Activated CD8-positive, alpha-beta memory T cell treated with anti-CD3 and anti-CD28 coated beads, Interleukin-2, amount 50 U/mL, for 1 hour (primary cell): Measurements from ENCODE around the gene TMEM14C.

Source experiments
- DNase-seq: peaks from one replicate; pipeline ENCODE4 v3.0.0-alpha.2; 2020; ENCODE audit errors: extremely low read depth

The TMEM14C gene

DNA sequence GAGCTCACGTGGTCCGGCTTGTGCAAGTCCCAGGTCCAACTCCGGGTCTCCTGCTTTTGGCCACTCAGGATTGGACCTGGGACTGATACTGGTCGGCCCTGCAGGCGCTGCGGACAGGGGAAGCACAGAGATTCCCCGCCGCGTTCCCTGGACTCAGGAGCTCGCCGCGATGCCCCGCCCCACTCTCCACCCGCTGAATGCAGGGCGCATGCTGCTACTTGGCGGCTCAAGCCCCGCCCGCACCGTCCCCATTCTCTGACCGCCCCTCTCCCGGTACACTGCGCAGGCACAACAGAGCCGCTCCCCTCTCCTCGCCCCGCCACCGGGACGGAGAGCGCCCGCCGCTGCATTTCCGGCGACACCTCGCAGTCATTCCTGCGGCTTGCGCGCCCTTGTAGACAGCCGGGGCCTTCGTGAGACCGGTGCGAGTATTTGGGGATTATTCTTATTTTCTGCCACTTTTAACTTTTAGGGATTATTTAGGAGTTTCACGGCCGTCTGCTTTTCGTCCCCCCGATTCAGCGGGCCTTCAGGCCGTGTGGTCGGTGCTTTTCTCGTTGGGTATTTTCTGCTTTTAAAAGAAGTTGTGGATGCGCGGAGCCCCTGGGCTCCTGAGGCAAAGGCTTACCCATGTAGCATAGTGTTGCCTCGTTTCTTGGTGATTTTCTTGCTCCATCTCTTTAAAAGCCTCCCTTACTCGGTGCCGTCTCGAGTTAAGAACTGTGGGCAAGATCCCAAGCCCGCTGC is at the start of gene TMEM14C:
Gene TMEM14C (plus strand): TSS at position 251 of the 747 bp plus-strand sequence. CDS start 1,544 bp downstream, outside the sequence.
- peak; percentile 43 for DNase-seq

DNA sequence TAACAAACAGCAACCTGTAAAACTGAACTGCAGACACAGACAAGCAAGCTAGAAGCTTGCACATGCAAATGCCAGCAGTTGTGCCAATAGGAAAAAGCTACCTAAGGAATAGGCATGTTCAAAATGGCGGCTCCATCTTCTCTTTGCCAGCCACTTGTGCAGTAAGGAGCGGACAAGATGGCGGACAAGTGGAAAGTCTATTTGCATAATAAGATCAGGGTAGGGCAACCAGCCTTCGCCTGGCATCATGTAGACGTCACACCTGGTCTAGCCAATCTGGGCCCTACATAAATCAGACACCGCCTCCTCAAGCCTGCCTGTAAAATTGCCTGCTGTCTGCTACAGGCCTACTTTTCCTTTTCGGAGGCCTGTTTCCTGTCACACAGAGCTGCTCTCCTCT is 46.5 kb upstream of the TMEM14C start:
- DNase-seq, result no peak

DNA sequence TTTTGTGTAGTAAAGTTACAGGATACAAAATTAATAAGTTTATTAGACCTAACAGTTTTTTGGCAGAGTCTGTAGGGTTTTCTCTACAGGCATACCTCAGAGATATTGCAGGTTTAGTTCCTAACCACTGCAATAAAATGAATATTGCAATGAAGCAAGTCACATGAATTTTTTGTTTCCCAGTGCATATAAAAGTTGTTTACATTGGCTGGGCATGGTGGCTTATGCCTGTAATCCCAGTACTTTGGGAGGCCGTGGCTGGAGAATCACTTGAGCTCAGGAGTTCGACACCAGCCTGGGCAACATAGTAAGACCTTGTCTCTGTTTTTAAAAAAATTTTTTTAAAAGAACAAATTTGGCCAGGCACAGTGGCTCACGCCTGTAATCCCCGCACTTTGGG is 44.4 kb upstream of the TMEM14C start:
- DNase-seq, result no peak

DNA sequence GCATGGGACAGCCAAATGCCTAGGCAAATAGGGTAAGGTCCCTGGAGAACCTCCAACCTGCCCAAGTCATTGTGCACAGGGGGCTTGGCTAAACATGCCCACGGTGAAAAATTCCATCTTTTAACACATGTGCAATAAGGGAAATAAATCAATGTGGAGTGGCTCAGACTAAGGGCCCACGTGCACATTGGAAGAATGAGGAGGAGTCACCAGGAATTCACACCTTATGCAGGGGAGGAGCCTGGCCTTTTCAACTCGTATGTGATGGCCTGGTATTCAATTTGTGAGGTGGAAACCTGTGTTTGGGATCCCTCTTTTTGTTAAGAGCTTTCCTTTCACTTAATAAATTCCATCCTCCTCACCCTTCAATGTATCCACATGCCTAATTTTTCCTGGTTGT is 41.1 kb upstream of the TMEM14C start:
- DNase-seq, result no peak

DNA sequence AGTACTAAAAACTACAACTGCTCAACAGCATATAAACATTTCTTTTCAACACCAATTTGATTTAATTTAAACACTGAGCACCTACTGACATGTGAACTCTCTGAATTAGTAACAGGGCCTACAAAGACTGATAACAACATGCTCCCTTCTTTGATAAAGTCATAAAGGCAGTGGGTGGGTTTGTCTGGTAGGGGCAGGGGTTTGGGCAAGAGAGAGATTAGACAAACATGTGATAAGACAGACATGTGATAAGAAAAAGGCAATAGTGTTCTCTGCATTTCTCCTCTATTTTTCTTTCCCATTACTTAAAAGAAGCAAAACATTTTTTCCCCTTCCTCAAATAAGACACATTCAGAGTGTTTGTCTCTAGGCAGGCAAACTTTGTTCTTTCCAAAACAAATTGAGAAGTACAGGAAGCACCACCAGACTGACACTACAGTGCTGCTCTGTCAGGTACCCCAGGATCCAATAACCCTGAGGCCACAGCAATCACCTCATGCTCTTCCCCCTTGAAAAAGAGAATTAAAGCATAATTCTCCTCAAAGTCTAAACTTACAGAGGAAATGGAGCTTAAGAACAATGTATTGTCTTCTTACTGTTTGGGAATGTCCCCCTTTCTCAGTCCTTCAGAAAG is 40.4 kb upstream of the TMEM14C start:
- no peak for DNase-seq

DNA sequence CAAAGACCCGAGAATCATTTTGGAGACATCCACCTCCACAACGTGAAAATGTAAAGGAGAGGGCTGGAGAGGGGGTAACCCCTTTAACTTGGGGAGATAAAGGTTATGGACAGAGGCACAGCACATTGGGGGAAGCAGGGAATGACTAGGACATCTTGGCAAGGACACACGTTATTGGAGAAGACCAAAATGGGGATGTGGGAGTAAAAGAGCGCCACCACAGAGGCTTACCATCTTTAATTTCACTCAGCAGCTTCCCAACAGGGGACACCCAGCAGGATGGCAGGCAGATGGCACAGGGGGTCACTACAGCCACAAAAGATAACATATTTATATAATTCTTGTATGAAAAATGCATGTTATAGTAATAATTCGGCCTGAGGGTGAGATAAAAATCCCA is 38.3 kb upstream of the TMEM14C start:
- DNase-seq, result no peak

DNA sequence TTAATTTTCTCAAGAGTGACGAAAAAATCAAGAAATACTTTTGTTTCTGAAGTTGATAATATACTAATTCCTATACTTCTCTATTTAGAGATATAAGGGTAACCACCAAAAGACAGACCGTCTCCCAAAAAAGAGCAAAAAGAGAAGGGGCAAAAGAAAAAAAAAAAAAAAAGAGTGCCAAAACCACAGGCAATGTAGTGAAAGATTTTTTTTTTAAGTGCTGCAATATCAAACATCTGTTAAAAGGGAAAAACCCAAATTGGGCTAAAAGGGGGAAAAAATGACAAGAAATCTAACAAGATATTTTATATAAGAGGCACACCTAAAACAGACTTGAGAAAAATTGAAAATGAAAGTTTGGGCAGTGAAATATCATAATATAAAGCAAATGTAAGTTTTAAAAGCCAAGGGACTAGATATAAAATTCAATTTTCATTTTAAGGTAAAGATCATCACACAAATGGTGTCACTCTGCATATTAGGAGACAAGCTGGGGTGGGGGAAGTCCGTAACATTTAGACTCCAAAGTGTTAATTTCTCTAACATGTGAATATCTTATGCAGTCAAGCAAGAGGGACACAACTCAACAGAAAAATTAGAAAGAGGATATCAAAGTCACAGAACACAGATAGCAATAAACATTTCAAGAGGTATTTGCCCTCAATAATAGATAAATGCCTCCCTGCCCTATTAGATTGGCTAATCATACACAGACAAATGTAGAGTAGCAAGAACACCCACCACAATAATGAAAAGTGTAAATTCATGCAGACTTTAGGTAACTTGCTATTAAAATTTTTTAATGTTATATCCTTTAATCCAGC is 37.6 kb upstream of the TMEM14C start:
- no peak for DNase-seq

DNA sequence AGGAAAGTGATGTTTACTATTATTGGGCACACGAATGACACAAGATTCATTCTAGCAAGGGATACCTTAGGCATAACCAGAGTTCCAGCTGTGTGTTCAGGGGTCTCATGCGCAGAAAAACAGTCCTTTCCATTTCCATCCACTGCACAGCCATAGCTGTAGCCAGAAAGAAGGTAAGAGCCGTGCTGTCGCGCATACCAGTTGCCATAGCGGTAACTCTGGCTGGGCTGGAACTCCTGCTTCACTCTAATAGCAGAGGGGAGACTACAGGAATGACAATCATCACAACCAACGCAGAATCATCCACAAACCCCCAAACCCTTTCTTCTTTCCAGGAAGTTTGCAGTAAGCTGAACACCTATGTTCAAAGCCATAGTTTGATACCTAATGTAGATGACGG is 36.0 kb upstream of the TMEM14C start:
- DNase-seq, result no peak

DNA sequence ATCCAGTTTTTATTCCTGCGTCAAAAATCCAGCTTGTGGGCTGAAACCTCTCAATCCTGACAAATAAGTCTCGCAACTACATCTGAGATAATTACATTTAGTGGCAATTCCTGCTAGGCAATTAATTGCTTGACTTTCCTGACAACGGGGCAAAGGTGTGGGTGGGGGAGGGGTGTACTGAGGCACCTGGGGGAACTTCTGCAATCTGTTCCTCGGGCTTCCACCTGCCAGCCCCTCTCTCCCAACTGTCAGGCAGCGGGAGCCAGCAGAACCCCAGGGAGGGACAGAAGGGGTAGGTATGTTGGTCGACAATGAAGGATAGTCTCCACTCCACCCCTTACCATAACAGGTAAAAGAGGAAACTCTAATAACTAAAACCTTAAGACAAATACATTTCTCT is 35.3 kb upstream of the TMEM14C start:
- no peak for DNase-seq

DNA sequence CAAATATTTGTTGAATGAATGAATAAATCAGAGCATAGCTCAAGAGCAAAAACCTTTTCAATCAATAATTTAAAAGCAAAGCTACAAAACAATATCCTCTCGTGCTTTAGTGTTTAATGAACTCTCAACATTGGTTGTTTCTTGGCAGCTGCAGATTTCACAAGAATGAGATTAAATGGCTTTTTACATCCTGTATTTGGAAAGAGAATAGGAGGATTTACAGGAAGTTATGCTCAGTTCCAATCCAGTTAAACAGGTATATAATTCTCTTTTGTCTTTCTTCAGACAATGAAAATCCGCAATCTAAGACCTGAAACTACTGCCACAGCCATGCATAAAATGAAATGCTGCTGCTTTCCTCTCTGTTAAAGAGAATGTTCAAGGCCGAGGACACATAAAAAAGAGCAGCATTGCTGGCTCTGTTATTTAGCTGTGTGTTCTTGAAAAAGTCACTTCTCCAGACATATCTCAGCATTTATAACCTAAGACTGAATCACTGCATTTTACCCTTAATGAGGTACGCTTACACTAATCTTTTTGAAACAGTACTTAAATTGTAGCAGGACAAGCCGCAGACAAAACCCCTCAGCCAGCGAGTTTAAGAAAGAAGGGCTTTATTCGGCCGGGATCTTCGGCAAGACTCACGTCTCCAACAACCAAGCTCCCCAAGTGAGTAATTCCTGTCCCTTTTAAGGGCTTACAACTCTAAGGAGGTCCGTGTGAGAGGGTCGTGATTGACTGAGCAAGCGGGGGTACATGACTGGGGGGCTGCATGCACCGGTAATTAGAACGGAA is 32.0 kb upstream of the TMEM14C start:
- no peak for DNase-seq

DNA sequence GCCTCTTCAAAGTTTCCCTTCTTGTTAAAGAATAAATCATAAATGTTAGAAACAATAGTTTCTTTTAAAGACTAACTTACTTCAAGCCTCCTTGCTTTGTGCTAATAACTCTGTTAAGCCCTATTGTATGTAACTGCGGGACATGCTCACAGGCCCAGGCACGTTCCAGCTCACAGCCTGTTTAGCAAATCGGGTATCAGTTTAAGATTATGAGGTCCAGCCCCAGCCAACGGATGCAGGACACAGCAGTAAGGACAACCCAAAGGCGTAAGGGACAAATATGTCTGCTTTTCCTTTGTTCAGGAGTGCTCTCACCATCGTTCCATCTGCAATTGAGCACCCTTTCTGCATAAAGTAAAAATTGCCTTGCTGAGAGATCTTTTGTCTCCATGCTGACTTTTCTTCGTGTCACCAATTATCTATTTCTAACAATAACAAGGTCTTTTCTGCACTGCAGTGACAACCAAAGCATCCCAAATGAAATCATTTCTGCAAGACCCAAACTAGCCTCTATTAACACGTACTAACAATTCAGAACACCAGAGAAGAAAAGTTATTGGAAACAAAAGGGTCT is 29.8 kb upstream of the TMEM14C start:
- no peak for DNase-seq

DNA sequence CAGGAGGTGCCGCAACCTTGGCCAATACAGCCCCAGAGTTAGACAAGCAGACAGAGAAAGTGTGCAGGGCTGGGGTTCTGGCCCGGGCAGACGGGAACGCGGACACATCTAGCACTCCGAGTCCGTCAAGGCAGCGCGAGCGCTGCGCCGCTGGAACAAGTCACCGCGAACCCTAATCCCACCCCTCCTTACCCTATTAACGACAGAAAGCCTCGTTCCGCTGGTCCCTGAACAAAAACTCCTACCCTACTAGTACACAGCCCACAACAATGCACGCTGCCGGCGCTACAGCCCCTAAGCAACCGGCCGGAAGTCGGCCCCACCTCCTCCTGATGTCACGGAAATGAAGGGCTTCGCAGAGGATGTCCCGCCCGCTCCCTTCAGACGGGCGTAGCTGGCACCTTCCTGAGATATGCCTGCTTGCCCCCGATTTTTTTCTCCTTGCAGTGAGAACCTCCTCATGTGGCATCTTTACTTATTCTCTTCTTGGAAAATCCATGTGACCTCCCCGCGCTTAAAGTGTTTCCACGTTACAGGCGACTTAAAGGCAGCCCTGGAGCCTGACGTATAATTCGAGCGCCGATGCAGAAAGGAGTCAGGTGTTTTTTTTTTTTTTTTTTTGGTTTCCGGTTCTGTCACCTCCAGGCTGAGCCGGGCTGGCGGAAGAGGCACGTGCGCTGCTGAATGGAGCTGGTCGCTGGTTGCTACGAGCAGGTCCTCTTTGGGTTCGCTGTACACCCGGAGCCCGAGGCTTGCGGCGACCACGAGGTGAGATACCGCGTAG is 28.4 kb upstream of the TMEM14C start, which contains the start of the genes C6orf52 and PAK1IP1:
Gene C6orf52 (minus strand): TSS at position 315 of the 784 bp plus-strand sequence. CDS start 7,066 bp downstream, outside the sequence.
Gene PAK1IP1 (plus strand): TSS at position 671 of the 784 bp plus-strand sequence. CDS start 14 bp downstream, at position 685.
- DNase-seq, result peak; percentile 88

DNA sequence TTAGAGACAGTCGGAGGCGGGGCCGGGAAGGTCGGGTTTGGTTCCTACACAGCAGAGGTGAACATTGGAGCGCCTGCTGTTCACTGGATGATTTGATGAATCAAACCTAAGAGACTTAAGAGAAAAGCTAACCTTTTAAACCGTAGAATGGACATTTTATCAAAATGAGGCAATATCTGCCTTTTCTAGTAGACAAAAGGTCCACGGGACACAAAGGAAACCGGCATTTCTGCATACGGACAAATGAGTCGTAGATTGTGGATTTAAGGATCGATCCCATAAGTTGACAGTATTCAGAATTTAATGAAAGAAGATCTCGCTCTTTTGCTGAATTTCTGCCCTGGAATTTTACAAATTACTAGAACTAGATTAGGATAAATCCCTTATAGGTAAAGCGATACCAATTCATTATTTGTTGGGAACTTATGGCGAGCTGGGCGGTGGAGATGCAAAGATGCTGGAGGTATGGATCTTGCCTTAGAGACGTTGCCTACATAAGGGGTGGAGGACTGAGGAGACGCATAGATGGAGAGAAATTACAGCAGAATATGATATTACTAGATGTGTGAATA is 27.7 kb upstream of the TMEM14C start:
- no peak for DNase-seq

DNA sequence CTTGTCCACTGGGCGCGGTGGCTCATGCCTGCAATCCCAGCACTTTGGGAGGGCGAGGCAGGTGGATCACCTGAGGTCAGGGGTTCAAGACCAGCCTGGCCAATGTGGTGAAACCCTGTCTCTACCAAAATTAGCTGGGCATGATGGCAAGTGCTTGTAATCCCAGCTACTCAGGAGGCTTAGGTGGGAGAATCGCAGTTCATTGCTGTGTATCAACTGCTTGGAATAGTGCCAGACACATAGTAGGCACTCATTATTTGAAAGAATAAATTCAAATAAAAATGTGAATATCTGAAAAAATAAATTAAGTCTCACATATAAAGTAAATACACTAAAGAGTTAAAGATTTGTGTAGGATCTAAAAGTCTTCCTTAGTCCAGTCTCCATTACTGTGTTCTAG is 26.2 kb upstream of the TMEM14C start:
- no peak for DNase-seq

DNA sequence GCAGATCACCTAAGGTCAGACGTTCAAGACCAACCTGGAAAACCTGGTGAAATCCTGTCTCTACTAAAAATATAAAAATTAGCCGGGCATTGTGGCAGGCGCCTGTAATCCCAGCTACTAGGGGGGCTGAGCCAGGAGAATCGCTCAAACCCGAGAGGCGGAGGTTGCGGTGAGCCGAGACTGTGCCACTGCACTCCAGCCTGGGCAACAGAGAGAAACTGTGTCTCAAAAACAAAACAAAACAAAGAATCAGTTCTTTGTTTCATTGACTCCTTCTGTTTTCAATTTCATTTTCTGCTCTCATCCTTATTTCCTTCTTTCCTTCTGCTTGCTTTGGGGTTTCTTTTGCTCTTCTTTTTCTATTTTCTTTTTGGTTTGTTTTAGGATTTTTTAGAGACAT is 8.9 kb upstream of the TMEM14C start:
- DNase-seq, result no peak

DNA sequence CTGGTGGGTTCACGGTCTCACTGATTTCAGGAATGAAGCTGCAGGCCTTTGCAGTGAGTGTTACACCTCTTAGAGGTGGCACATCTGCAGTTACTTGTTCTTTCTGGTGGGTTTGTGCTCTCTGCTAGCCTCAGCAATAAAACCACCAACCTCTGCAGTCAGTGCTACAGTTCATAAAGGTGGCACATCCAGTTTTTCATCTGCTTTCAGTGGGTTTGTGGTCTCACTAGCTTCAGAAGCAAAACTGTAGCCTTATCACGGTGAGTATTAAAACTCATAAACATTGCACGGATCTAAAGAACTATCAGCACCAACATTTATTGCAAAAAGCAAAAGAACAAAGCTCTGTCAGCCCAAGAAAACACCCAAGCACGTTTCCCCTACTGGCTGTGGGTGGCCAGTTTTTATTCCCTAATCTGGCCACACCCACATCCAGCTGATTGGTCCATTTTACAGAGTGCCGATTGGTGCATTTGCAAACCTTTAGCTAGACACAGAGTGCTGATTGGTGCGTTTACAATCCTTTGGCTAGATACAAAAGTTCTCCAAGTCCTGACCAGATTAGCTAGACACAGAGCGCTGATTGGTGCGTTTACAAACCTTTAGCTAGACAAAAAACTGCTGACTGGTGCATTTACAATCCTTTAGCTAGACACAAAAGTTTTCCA is 3.4 kb upstream of the TMEM14C start:
- no peak for DNase-seq

DNA sequence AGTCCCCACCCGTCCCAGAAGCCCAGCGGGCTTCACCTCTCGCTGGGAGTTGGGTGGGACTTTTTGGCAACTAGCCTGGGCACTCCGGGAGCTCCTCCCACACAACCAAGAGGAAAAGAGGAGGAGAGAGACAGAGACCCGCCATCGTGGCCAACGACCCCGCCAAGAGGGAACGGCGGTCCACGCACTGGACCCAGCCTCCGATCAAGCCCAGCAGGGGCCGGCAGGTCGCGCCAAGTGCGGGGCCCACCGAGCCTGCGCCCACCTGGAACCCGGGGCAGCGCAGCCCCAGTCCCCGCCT is 3.0 kb upstream of the TMEM14C start:
- DNase-seq, result no peak

DNA sequence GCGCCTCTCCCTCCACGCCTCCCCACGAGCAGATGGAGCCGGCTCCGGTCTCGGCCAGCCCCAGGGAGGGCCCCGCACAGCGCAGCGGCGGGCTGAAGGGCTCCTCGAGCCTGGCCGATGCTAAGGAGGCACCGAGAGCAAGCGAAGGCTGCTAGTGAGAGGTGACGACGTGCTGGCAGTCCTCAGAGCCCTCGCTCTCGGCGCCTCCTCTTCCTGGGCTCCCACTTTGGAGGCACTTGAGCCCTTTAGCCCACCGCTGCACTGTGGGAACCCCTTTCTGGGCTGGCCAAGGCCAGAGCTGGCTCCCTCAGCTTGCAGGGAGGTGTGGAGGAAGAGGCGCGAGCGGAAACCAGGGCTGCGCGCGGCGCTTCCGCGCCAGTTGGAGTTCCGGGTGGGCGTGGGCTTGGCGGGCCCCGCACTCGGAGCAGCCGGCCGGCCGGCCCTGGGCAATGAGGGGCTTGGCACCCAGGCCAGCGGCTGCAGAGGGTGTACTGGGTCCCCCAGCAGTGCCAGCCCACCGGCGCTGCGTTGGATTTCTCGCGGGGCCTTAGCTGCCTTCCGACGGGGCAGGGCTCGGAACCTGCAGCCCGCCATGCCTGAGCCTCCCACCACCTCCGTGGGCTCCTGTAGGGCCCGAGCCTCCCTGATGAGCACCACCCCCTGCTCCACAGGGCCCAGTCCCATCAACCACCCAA is 2.5 kb upstream of the TMEM14C start:
- no peak for DNase-seq
